Ovary (tissue), 9 donors: ENCODE data around the gene AKR1D1. TPM values are rescaled to one million over a fixed set of nuclear protein-coding genes. Genes with fewer than 3 reads are reported as not detected.
"Not testable (repeated sequence)": the region's sequence is repeated elsewhere in the genome, so short reads cannot be mapped to it uniquely, and the experiment has no call there.

Experiments
- DNase-seq, 5 donors: peaks; one replicate each; pipeline ENCODE4 v3.0.0-alpha.2; 2019 to 2020
- H3K27ac ChIP-seq, 2 donors: fragments of 200-600 bp; one replicate each; pipeline versions ENCODE4 v1.5.1 to v1.8.0; 2019 to 2022
- H3K27me3 ChIP-seq: fragments of 200-600 bp; one replicate; pipeline ENCODE4 v1.8.0; 2022
- H3K36me3 ChIP-seq: fragments of 200-600 bp; sonication (generic); one replicate; pipeline ENCODE4 v1.5.1; 2019
- H3K4me1 ChIP-seq: one replicate; pipeline ENCODE4 v1.8.1; 2013; ENCODE audit warnings: mild to moderate bottlenecking, moderate library complexity; ENCODE audit not compliant: insufficient read depth
- H3K4me3 ChIP-seq: fragments of 200-600 bp; sonication (generic); one replicate; pipeline ENCODE4 v1.5.1; 2017
- H3K9me3 ChIP-seq, 2 donors: fragments of 200-600 bp in 1 of 2; sonication (generic) in 1 of 2; one replicate each; pipeline versions ENCODE4 v1.5.1 to v1.8.1; 2013 to 2019; ENCODE audit warnings: mild to moderate bottlenecking in 1 of 2, moderate library complexity in 1 of 2
- CTCF ChIP-seq, 3 donors: fragments of 450-650 bp in 2 of 3; fragments of 200-600 bp in 1 of 3; IDR thresholded peaks; one replicate each; pipeline versions ENCODE4 v1.5.1 to v1.8.0; 2016 to 2022; ENCODE audit warnings: antibody characterized with exemption in 3 of 3, mild to moderate bottlenecking in 1 of 3
- EP300 ChIP-seq: sonication (generic); formaldehyde crosslinking; IDR thresholded peaks from one replicate; pipeline ENCODE4 v1.6.1; 2017; ENCODE audit warnings: antibody characterized with exemption
- POLR2A ChIP-seq: fragments of 450-650 bp; IDR thresholded peaks from one replicate; pipeline ENCODE4 v1.6.1; 2017; ENCODE audit warnings: antibody characterized with exemption, mild to moderate bottlenecking, moderate library complexity
- WGBS, 3 donors: extraction: QIAGEN DNeasy Blood & Tissue Kit in 1 of 3; methylation state at CpG; one replicate each; pipeline versions ENCODE4 v1.1.5 to v1.1.7; 2013 to 2017; 5-methylcytosine and 5-hydroxymethylcytosine counted together
- intact Hi-C, 4 donors: fragments of 100-400 bp; cut with DNase I; formaldehyde crosslinking; loops; one replicate each; pipeline versions ENCODE4 v1.11.0 to v1.15.1; 2022 to 2023
- polyA plus RNA-seq, 2 donors: library from polyadenylated mRNA; stranded (reverse); fragments of 200-250 nt in 1 of 2; fragments of 350-450 nt in 1 of 2; fragmentation: Illumina TruSeq in 1 of 2; extraction: RNeasy Lipid Tissue Mini Kit (QIAGEN cat#74804) in 1 of 2; gene quantifications; one replicate each; pipeline ENCODE4 v1.2.3, GENCODE V29; 2013 to 2014
- total RNA-seq, 7 donors: library from RNA; depleted of rRNA in 2 of 7; stranded (reverse); fragments of >200 nt in 2 of 7; fragmentation: NEBNext Ultra II Directional in 3 of 7; extraction: Animal tissue kit (Norgen Biotek cat#: 25700) in 3 of 7; gene quantifications; one replicate each; pipeline versions ENCODE4 v1.1.0 to v1.2.4, GENCODE V29; 2016 to 2023
- donor health status: DM: no; HTN: no; CAD: no; lungs with moderate emphysema.
- donor health status: DM: no; HTN: no; CAD: no.
- donor health status: Bipolar disorder and iron deficiency.
- donor health status: DM: yes; HTN: yes; CAD: no.
- donor health status: DM: no; HTN: no; CAD: no.
- donor health status: DM: yes; HTN: yes; CAD: no.

AKR1D1 gene
- total and polyA plus RNA-seq, 9 donors = not detected

- intact Hi-C loops = no loop called here
- no peak for DNase-seq
- Histone ChIP-seq H3K27ac (no peak overlapping the region), H3K9me3 (no peaks in the 10 kb centered on the region), H3K4me3 (no peak overlapping the region), H3K27me3 (no peaks in the 10 kb centered on the region), H3K4me1 (no peaks in the 10 kb centered on the region), H3K36me3 (no peaks in the 10 kb centered on the region)
- 89 to 90% (median 89%) methylated on average over 3 of the region's 3 CpGs for WGBS, 3 donors
- TF ChIP-seq POLR2A = no peak
- no peak for TF ChIP-seq EP300
- no peak for TF ChIP-seq CTCF (IDR thresholded peaks at IDR 0.05)
These were observed 14.8 kb downstream of the AKR1D1 start for GRCh38 chr7:138091032-138091431.

DNA sequence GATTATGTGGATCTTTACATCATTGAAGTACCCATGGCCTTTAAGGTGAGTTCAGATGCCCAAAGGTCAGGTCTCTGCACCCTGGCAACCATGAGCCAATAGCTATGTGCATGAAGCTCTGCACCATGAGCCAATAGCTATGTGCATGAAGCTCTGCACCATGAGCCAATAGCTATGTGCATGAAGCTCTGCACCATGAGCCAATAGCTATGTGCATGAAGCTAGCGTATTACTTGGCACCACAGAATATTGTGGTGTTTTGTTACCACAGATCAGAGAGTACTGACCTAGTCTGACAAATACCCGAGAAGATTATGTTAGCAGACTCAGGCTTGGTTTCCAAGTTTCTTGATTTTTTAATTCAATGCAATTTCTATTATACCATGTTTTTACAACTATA, 15.6 kb downstream of the AKR1D1 start:
- H3K4me3 ChIP-seq, H3K9me3 ChIP-seq, H3K36me3 ChIP-seq, H3K27ac ChIP-seq, H3K27me3 ChIP-seq, H3K4me1 ChIP-seq, DNase-seq, intact Hi-C loops: not testable (repeated sequence)
- 47 to 58% (median 58%) methylated on average over 2 of the region's 2 CpGs for WGBS, 3 donors

- Histone ChIP-seq H3K4me3 (no peak overlapping the region), H3K4me1 (no peaks in the 10 kb centered on the region), H3K27ac (no peak overlapping the region), H3K36me3 (no peaks in the 10 kb centered on the region), H3K9me3 (no peaks in the 10 kb centered on the region), H3K27me3 (no peaks in the 10 kb centered on the region)
- intact Hi-C loops = no loop called here
- WGBS, 3 donors = 87 to 93% (median 90%) methylated on average over 6 of the region's 6 CpGs
- TF ChIP-seq EP300 (no peak), POLR2A (no peak), CTCF (IDR thresholded peaks at IDR 0.05) (no peak)
- no peak for DNase-seq
These were observed 16.3 kb downstream of the AKR1D1 start for GRCh38 chr7:138092486-138093028.

GRCh38 chr7:138095972-138096935, 20.0 kb downstream of the AKR1D1 start:
- no peaks in the 10 kb centered on the region for H3K4me1 ChIP-seq
- H3K27me3 ChIP-seq = no peaks in the 10 kb centered on the region
- TF ChIP-seq CTCF (IDR thresholded peaks at IDR 0.05) (no peak), EP300 (no peak), POLR2A (no peak)
- no peak overlapping the region for H3K27ac ChIP-seq
- 87 to 92% (median 87%) methylated on average over 8 of the region's 8 CpGs for WGBS, 3 donors
- no peaks in the 10 kb centered on the region for H3K9me3 ChIP-seq
- H3K4me3 ChIP-seq = no peak overlapping the region
- DNase-seq = no peak
- no peaks in the 10 kb centered on the region for H3K36me3 ChIP-seq
- intact Hi-C loops = no loop called here
